NCI-H187 treated with DMSO at 0.1 percent for 48 hours (cell line): ENCODE results near the gene NAA60.
"Not testable (repeated sequence)": the region's sequence is repeated elsewhere in the genome, so short reads cannot be mapped to it uniquely, and the experiment has no call there.

ENCODE experiments used
- DNase-seq: peaks from one replicate; lab custom pipeline; 2025; lab: John Stamatoyannopoulos, UW

NAA60 gene

GRCh38 chr16:3465301-3465700 lies 21.8 kb downstream of the NAA60 start:
- DNase-seq = no peak

GRCh38 chr16:3465911-3466584 lies 22.6 kb downstream of the NAA60 start:
- DNase-seq = no peak

GRCh38 chr16:3467182-3467581 lies 23.7 kb downstream of the NAA60 start:
- DNase-seq = no peak

- no peak for DNase-seq
Measured at GRCh38 chr16:3467921-3468320, 24.4 kb downstream of the NAA60 start.

GRCh38 chr16:3468501-3468900 lies 25.0 kb downstream of the NAA60 start:
- no peak for DNase-seq

GRCh38 chr16:3469736-3470135 lies 26.3 kb downstream of the NAA60 start:
- no peak for DNase-seq

- no peak for DNase-seq
Measured at GRCh38 chr16:3470723-3471122, 27.2 kb downstream of the NAA60 start.

- no peak for DNase-seq
Measured at GRCh38 chr16:3471518-3472176, 28.2 kb downstream of the NAA60 start.

- DNase-seq = no peak
Measured at GRCh38 chr16:3472878-3473595, 29.6 kb downstream of the NAA60 start.

GRCh38 chr16:3473596-3473943 lies 30.1 kb downstream of the NAA60 start:
- DNase-seq = not testable (repeated sequence)

GRCh38 chr16:3474136-3474779 lies 30.8 kb downstream of the NAA60 start:
- DNase-seq = no peak

- DNase-seq = not testable (repeated sequence)
Measured at GRCh38 chr16:3474870-3475269, 31.4 kb downstream of the NAA60 start.

GRCh38 chr16:3475604-3476375 lies 32.3 kb downstream of the NAA60 start:
- no peak for DNase-seq

- no peak for DNase-seq
Measured at GRCh38 chr16:3476409-3476808, 32.9 kb downstream of the NAA60 start.

- DNase-seq = no peak
Measured at GRCh38 chr16:3478242-3478925, 34.9 kb downstream of the NAA60 start.

GRCh38 chr16:3479654-3480216 lies 36.3 kb downstream of the NAA60 start:
- DNase-seq = no peak

GRCh38 chr16:3480901-3481695 lies 37.6 kb downstream of the NAA60 start:
- no peak for DNase-seq

- DNase-seq = no peak
Measured at GRCh38 chr16:3481696-3482658, 38.5 kb downstream of the NAA60 start.

GRCh38 chr16:3482659-3483241 lies 39.3 kb downstream of the NAA60 start:
- DNase-seq = no peak
